Astrocyte (in vitro differentiated cells and primary cell): ENCODE results near the gene OR56A5. TPM values are rescaled to one million over a fixed set of nuclear protein-coding genes. Genes with fewer than 3 reads are reported as not detected.

Experiments used
- DNase-seq: peaks from one replicate; pipeline ENCODE4 v3.0.0-alpha.2; 2010; ENCODE audit warnings: low read depth
- FAIRE-seq: peaks from 2 replicates; lab custom pipeline; 2011; peaks lifted over from hg19 to GRCh38; lab: Jason Lieb, UNC
- H2AFZ ChIP-seq: 2 replicates; pipeline ENCODE4 v1.6.0; 2012; ENCODE audit warnings: low read depth, low read length, inconsistent platforms
- H3K27ac ChIP-seq: 2 replicates; pipeline ENCODE4 v1.5.1; 2011; ENCODE audit warnings: low read depth, low read length, inconsistent platforms
- H3K27me3 ChIP-seq: 2 replicates; pipeline ENCODE4 v1.6.0; 2011; ENCODE audit warnings: low read length, inconsistent platforms; ENCODE audit not compliant: insufficient read depth
- H3K36me3 ChIP-seq: 2 replicates; pipeline ENCODE4 v1.5.1; 2011; ENCODE audit warnings: low read length, inconsistent platforms; ENCODE audit not compliant: insufficient read depth
- H3K4me1 ChIP-seq: 2 replicates; pipeline ENCODE4 v1.5.1; 2011; ENCODE audit warnings: low read length, inconsistent platforms; ENCODE audit not compliant: insufficient read depth
- H3K4me2 ChIP-seq: 2 replicates; pipeline ENCODE4 v1.6.0; 2012; ENCODE audit warnings: low read length, inconsistent platforms
- H3K4me3 ChIP-seq: 2 replicates; pipeline ENCODE4 v1.5.1; 2011; ENCODE audit warnings: low read depth, mild to moderate bottlenecking, low read length, inconsistent platforms; ENCODE audit not compliant: insufficient read depth
- H3K79me2 ChIP-seq: 2 replicates; pipeline ENCODE4 v1.6.0; 2012; ENCODE audit warnings: mild to moderate bottlenecking, low read length, inconsistent platforms; ENCODE audit not compliant: insufficient read depth
- H3K9ac ChIP-seq: 2 replicates; pipeline ENCODE4 v1.6.0; 2012; ENCODE audit warnings: mild to moderate bottlenecking, low read length, inconsistent platforms
- H3K9me3 ChIP-seq: 2 replicates; pipeline ENCODE4 v1.5.1; 2012; ENCODE audit warnings: low read depth, mild to moderate bottlenecking, low read length, inconsistent platforms; ENCODE audit not compliant: insufficient read depth
- H4K20me1 ChIP-seq: 2 replicates; pipeline ENCODE4 v1.6.0; 2012; ENCODE audit warnings: low read length, inconsistent platforms; ENCODE audit not compliant: insufficient read depth
- H3K27ac Mint-ChIP-seq: one replicate; pipeline ENCODE4 v1.8.0; 2021; ENCODE audit warnings: mild to moderate bottlenecking, mixed read lengths; ENCODE audit not compliant: unreplicated experiment
- H3K27me3 Mint-ChIP-seq: one replicate; pipeline ENCODE4 v1.8.0; 2021; ENCODE audit warnings: low read depth, mixed read lengths; ENCODE audit not compliant: unreplicated experiment
- H3K36me3 Mint-ChIP-seq: one replicate; pipeline ENCODE4 v1.8.0; 2021; ENCODE audit warnings: low read depth, mixed read lengths; ENCODE audit not compliant: unreplicated experiment
- H3K4me1 Mint-ChIP-seq: one replicate; pipeline ENCODE4 v1.8.0; 2021; ENCODE audit warnings: low read depth, mixed read lengths; ENCODE audit not compliant: unreplicated experiment
- H3K4me3 Mint-ChIP-seq: one replicate; pipeline ENCODE4 v1.8.0; 2021; ENCODE audit warnings: mild to moderate bottlenecking, moderate library complexity, mixed read lengths; ENCODE audit not compliant: unreplicated experiment
- H3K9me3 Mint-ChIP-seq: one replicate; pipeline ENCODE4 v1.8.0; 2021; ENCODE audit warnings: mild to moderate bottlenecking, mixed read lengths; ENCODE audit not compliant: unreplicated experiment
- CTCF ChIP-seq: IDR thresholded peaks from 2 replicates; pipeline ENCODE4 v1.5.1; 2011; ENCODE audit warnings: low read depth, mild to moderate bottlenecking, inconsistent platforms, low read length, moderate library complexity; ENCODE audit not compliant: insufficient read depth
- EZH2 ChIP-seq: IDR thresholded peaks from 2 replicates; pipeline ENCODE4 v1.6.1; 2012; ENCODE audit warnings: mild to moderate bottlenecking, low read length, inconsistent platforms; ENCODE audit not compliant: insufficient read depth
- total RNA-seq: library from RNA; stranded (reverse); gene quantifications from 2 replicates; pipeline ENCODE4 v1.2.1, GENCODE V29; 2021

Gene OR56A5
- total RNA-seq, 1 donor from 2014 or later = not detected

GRCh38 chr11:5955586-5955985 lies 12.7 kb downstream of the OR56A5 start:
- Histone ChIP-seq H3K27ac (no peak overlapping the region), H3K9me3 (no peaks in the 10 kb centered on the region), H4K20me1 (no peaks in the 10 kb centered on the region), H3K4me2 (no peak overlapping the region), H3K4me1 (no peaks in the 10 kb centered on the region), H3K27me3 (no peaks in the 10 kb centered on the region), H3K4me3 (no peak overlapping the region), H3K9ac (no peak overlapping the region), H3K79me2 (no peaks in the 10 kb centered on the region), H2AFZ (no peak overlapping the region), H3K36me3 (no peaks in the 10 kb centered on the region)
- peaks cover 7% of the 10 kb centered on the region for H3K9me3 Mint-ChIP-seq
- no peak overlapping the region for H3K27ac Mint-ChIP-seq
- H3K36me3 Mint-ChIP-seq = no peaks in the 10 kb centered on the region
- no peaks in the 10 kb centered on the region for H3K27me3 Mint-ChIP-seq
- TF ChIP-seq EZH2 (no peak), CTCF (no peak)
- FAIRE-seq (no peak), DNase-seq (no peak)
- no peaks in the 10 kb centered on the region for H3K4me1 Mint-ChIP-seq
- H3K4me3 Mint-ChIP-seq = no peak overlapping the region

DNA sequence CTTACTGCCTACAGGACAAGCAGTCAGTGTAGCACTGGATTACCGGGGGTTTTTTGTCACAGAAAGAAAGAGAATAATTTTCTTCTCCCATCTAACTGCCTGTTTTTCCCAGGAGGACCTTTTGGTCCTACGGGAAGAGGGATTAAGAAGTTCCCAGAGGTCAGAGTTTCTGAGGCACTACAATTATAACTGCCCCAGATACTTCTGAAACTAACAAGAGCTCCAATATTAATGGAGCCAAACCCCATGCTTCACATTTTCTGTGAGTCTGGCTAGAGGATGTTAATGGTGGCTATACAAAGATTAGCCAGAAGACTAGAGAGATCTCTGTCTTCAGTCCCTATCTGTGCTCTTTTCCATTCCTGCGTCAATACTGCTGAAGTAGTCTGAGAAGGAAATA lies 26.3 kb downstream of the OR56A5 start, which contains the start of gene OR56A3:
Gene OR56A3, plus strand, starts transcription at position 301 of the 400 bp plus-strand sequence. CDS start 5,096 bp downstream, outside the sequence.
- H3K4me3 ChIP-seq = no peak within 1 kb of the TSS
- no peak for FAIRE-seq
- peaks cover 4% of the 10 kb centered on the region for H3K9me3 ChIP-seq
- H3K36me3 Mint-ChIP-seq = no peaks in the 10 kb centered on the region
- no peak for TF ChIP-seq EZH2
- TF ChIP-seq CTCF = no peak
- no peaks in the 10 kb centered on the region for H3K4me1 Mint-ChIP-seq
- H3K4me1 ChIP-seq = no peaks in the 10 kb centered on the region
- DNase-seq = no peak
- no peaks in the 10 kb centered on the region for H3K9me3 Mint-ChIP-seq
- H2AFZ ChIP-seq = no peak within 1 kb of the TSS
- no peak within 1 kb of the TSS for H3K4me3 Mint-ChIP-seq
- no peaks in the 10 kb centered on the region for H4K20me1 ChIP-seq
- no peak within 1 kb of the TSS for H3K9ac ChIP-seq
- H3K4me2 ChIP-seq = no peak within 1 kb of the TSS
- no peak within 1 kb of the TSS for H3K27ac ChIP-seq
- H3K79me2 ChIP-seq = no peaks in the 10 kb centered on the region
- no peaks in the 10 kb centered on the region for H3K36me3 ChIP-seq
- H3K27ac Mint-ChIP-seq = no peak within 1 kb of the TSS
- no peaks in the 10 kb centered on the region for H3K27me3 ChIP-seq
- no peaks in the 10 kb centered on the region for H3K27me3 Mint-ChIP-seq

GRCh38 chr11:5940748-5941147 lies 27.5 kb downstream of the OR56A5 start:
- FAIRE-seq = no peak
- Mint-ChIP-seq H3K27ac (no peak overlapping the region), H3K27me3 (no peaks in the 10 kb centered on the region)

More at GRCh38 chr11:5940748-5941147, 27.5 kb downstream of the OR56A5 start:
- DNase-seq = no peak
- no peak overlapping the region for H3K4me3 Mint-ChIP-seq
- Histone ChIP-seq H3K79me2 (no peaks in the 10 kb centered on the region), H3K27me3 (no peaks in the 10 kb centered on the region), H3K27ac (no peak overlapping the region), H3K9ac (no peak overlapping the region), H3K4me3 (no peak overlapping the region), H4K20me1 (no peaks in the 10 kb centered on the region), H3K4me2 (no peak overlapping the region), H3K9me3 (peaks cover 4% of the 10 kb centered on the region), H3K4me1 (no peaks in the 10 kb centered on the region), H3K36me3 (no peaks in the 10 kb centered on the region), H2AFZ (no peak overlapping the region)
- H3K4me1 Mint-ChIP-seq = no peaks in the 10 kb centered on the region
- peaks cover 2% of the 10 kb centered on the region for H3K9me3 Mint-ChIP-seq
- TF ChIP-seq CTCF = no peak
- no peak for TF ChIP-seq EZH2
- H3K36me3 Mint-ChIP-seq = no peaks in the 10 kb centered on the region
